Endothelial cell (in vitro differentiated cells): ENCODE data around the gene MLPH. TPM values are rescaled to one million over a fixed set of nuclear protein-coding genes. Genes with fewer than 3 reads are reported as not detected.

ENCODE experiments used
- DNase-seq: peaks from one replicate; pipeline ENCODE4 v3.0.0; 2021; ENCODE audit warnings: low spot score
- H3K27ac Mint-ChIP-seq: one replicate; pipeline ENCODE4 v1.8.0; 2021; ENCODE audit warnings: mixed read lengths, inconsistent platforms; ENCODE audit not compliant: unreplicated experiment
- H3K27me3 Mint-ChIP-seq: one replicate; pipeline ENCODE4 v1.8.0; 2021; ENCODE audit warnings: mild to moderate bottlenecking, moderate library complexity, mixed read lengths, inconsistent platforms; ENCODE audit not compliant: unreplicated experiment
- H3K36me3 Mint-ChIP-seq: one replicate; pipeline ENCODE4 v1.8.0; 2021; ENCODE audit warnings: mild to moderate bottlenecking, low read depth, mixed read lengths, inconsistent platforms; ENCODE audit not compliant: unreplicated experiment
- H3K4me1 Mint-ChIP-seq: one replicate; pipeline ENCODE4 v1.8.0; 2021; ENCODE audit warnings: mild to moderate bottlenecking, mixed read lengths, inconsistent platforms; ENCODE audit not compliant: unreplicated experiment
- H3K4me3 Mint-ChIP-seq: one replicate; pipeline ENCODE4 v1.8.0; 2021; ENCODE audit warnings: mild to moderate bottlenecking, mixed read lengths, inconsistent platforms; ENCODE audit not compliant: unreplicated experiment
- H3K9me3 Mint-ChIP-seq: one replicate; pipeline ENCODE4 v1.8.0; 2021; ENCODE audit warnings: mixed read lengths, inconsistent platforms; ENCODE audit not compliant: unreplicated experiment
- CTCF ChIP-seq: fragments of 200-600 bp; sonication (generic); IDR thresholded peaks from one replicate; pipeline ENCODE4 v1.5.0; 2021; ENCODE audit warnings: antibody characterized with exemption; ENCODE audit not compliant: unreplicated experiment
- total RNA-seq: library from RNA; stranded (reverse); fragmentation: NEBNext Ultra II Directional; extraction: Animal tissue kit (Norgen Biotek cat#: 25700); gene quantifications from one replicate; pipeline ENCODE4 v1.2.1, GENCODE V29; 2021; ENCODE audit not compliant: unreplicated experiment

The MLPH gene
- total RNA-seq, 1 donor from 2014 or later = 0.36 TPM

- Mint-ChIP-seq H3K4me1 (no peaks in the 10 kb centered on the region), H3K27me3 (peaks cover 6% of the 10 kb centered on the region), H3K4me3 (no peak overlapping the region), H3K36me3 (peaks cover 6% of the 10 kb centered on the region), H3K9me3 (no peaks in the 10 kb centered on the region), H3K27ac (no peak overlapping the region)
- no peak for TF ChIP-seq CTCF
- no peak for DNase-seq
Observed at GRCh38 chr2:237561221-237561620, 74.2 kb downstream of the MLPH start.

- H3K4me3 Mint-ChIP-seq = no peak overlapping the region
- DNase-seq = peak; percentile 69
- peaks cover 6% of the 10 kb centered on the region for H3K36me3 Mint-ChIP-seq
- no peaks in the 10 kb centered on the region for H3K9me3 Mint-ChIP-seq
- peaks cover 7% of the 10 kb centered on the region for H3K27me3 Mint-ChIP-seq
- no peak for TF ChIP-seq CTCF
- no peak overlapping the region for H3K27ac Mint-ChIP-seq
- H3K4me1 Mint-ChIP-seq = no peaks in the 10 kb centered on the region
Observed at GRCh38 chr2:237563816-237564215, 76.8 kb downstream of the MLPH start.

- no peak overlapping the region for H3K4me3 Mint-ChIP-seq
- H3K27ac Mint-ChIP-seq = no peak overlapping the region
- H3K9me3 Mint-ChIP-seq = no peaks in the 10 kb centered on the region
- peaks cover 10% of the 10 kb centered on the region for H3K27me3 Mint-ChIP-seq
- no peaks in the 10 kb centered on the region for H3K4me1 Mint-ChIP-seq
- no peak for TF ChIP-seq CTCF
- H3K36me3 Mint-ChIP-seq = peaks cover 4% of the 10 kb centered on the region
- no peak for DNase-seq
Observed at GRCh38 chr2:237564526-237565131, 77.6 kb downstream of the MLPH start.

- Mint-ChIP-seq H3K4me3 (no peak overlapping the region), H3K4me1 (no peaks in the 10 kb centered on the region), H3K36me3 (no peaks in the 10 kb centered on the region), H3K27ac (no peak overlapping the region), H3K27me3 (peaks cover 11% of the 10 kb centered on the region), H3K9me3 (no peaks in the 10 kb centered on the region)
- TF ChIP-seq CTCF = no peak
- DNase-seq = no peak
Observed at GRCh38 chr2:237565974-237566373, 78.9 kb downstream of the MLPH start.

- DNase-seq = no peak
- no peak within 1 kb of the TSS for H3K4me3 Mint-ChIP-seq
- H3K27ac Mint-ChIP-seq = no peak within 1 kb of the TSS
- no peaks in the 10 kb centered on the region for H3K9me3 Mint-ChIP-seq
- TF ChIP-seq CTCF = no peak
- peaks cover 12% of the 10 kb centered on the region for H3K27me3 Mint-ChIP-seq
- H3K4me1 Mint-ChIP-seq = no peaks in the 10 kb centered on the region
- H3K36me3 Mint-ChIP-seq = no peaks in the 10 kb centered on the region
Observed at GRCh38 chr2:237566401-237567235, 79.6 kb downstream of the MLPH start, which contains the start of gene PRLH. Gene PRLH (plus strand): TSS chr2:237566574. CDS start chr2:237566574, 0 bp downstream.
